DOHH2 (cell line): Measurements from ENCODE around the gene GLYATL3.

Source experiments
- H3F3A ChIP-seq: fragments of 200-600 bp; sonication (generic), shearing (Covaris generic); 2 replicates; pipeline ENCODE4 v1.6.0; 2016; ENCODE audit warnings: antibody characterized with exemption, mild to moderate bottlenecking; ENCODE audit not compliant: control insufficient read depth, insufficient read depth
- H3K27ac ChIP-seq: fragments of 200-600 bp; sonication (generic); 2 replicates; pipeline ENCODE4 v1.5.1; 2014; ENCODE audit warnings: low read depth, mild to moderate bottlenecking, low read length, moderate library complexity
- H3K27me3 ChIP-seq: fragments of 200-600 bp; sonication (generic); 2 replicates; pipeline ENCODE4 v1.6.1; 2014; ENCODE audit warnings: mild to moderate bottlenecking, low read length, mixed read lengths; ENCODE audit not compliant: control insufficient read depth
- H3K36me3 ChIP-seq: fragments of 200-600 bp; sonication (generic); 2 replicates; pipeline ENCODE4 v1.6.1; 2014; ENCODE audit warnings: mild to moderate bottlenecking, low read length, moderate library complexity, mixed read lengths; ENCODE audit not compliant: control insufficient read depth
- H3K4me1 ChIP-seq: fragments of 200-600 bp; sonication (generic); 2 replicates; pipeline ENCODE4 v1.6.1; 2014; ENCODE audit warnings: mild to moderate bottlenecking, low read length, mixed read lengths; ENCODE audit not compliant: control insufficient read depth
- H3K4me2 ChIP-seq: fragments of 200-600 bp; sonication (generic); 2 replicates; pipeline ENCODE4 v1.6.0; 2014; ENCODE audit warnings: mild to moderate bottlenecking, low read length, moderate library complexity
- H3K4me3 ChIP-seq: fragments of 200-600 bp; sonication (generic); 2 replicates; pipeline ENCODE4 v1.5.1; 2014; ENCODE audit warnings: mild to moderate bottlenecking, low read length, mixed read lengths
- H3K79me2 ChIP-seq: fragments of 200-600 bp; sonication (generic); 2 replicates; pipeline ENCODE4 v1.6.1; 2014; ENCODE audit warnings: mild to moderate bottlenecking, low read length, mixed read lengths; ENCODE audit not compliant: control insufficient read depth
- H3K9me2 ChIP-seq: fragments of 200-600 bp; sonication (generic); replicated peaks from 2 replicates; pipeline ENCODE4 v1.6.1; 2014; ENCODE audit warnings: mild to moderate bottlenecking, low read length, mixed read lengths; ENCODE audit not compliant: control insufficient read depth
- H3K9me3 ChIP-seq: fragments of 200-600 bp; sonication (generic); 2 replicates; pipeline ENCODE4 v1.6.1; 2014; ENCODE audit warnings: antibody characterized with exemption, low read length, mixed read lengths; ENCODE audit not compliant: control insufficient read depth, insufficient read depth
- H4K20me1 ChIP-seq: fragments of 200-600 bp; sonication (generic); 2 replicates; pipeline ENCODE4 v1.6.0; 2014; ENCODE audit warnings: low read depth, mild to moderate bottlenecking, antibody characterized with exemption, low read length, moderate library complexity; ENCODE audit not compliant: control insufficient read depth, insufficient read depth
- EZH2phosphoT487 ChIP-seq: fragments of 200-600 bp; sonication (generic); IDR thresholded peaks from 2 replicates; pipeline ENCODE4 v1.6.1; 2017; ENCODE audit warnings: borderline replicate concordance, mild to moderate bottlenecking, antibody characterized with exemption, low read length, moderate library complexity, mixed read lengths
- TF ChIP-seq, protein P1 (sequence below): fragments of 200-600 bp; sonication (generic); IDR thresholded peaks from one replicate; pipeline ENCODE4 v1.5.1; 2014; ENCODE audit warnings: antibody characterized with exemption, mild to moderate bottlenecking, low read depth, low read length; ENCODE audit not compliant: poor library complexity, severe bottlenecking

The GLYATL3 gene

DNA sequence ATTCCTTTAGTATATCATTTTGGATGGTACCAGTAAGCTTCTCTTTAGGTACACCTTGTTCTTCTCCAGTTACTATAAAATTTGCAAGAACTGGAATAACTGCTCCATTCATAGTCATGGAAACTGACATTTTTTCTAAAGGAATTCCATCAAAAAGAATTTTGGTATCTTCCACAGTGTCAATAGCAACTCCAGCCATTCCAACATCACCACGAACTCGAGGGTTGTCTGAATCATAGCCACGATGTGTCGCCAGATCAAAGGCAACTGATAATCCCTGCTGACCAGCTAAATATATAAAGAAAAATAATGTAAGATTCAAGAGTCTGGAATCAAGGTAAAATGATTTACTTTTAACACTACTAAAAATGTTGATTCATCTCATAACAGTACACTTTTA is 42.0 kb upstream of the GLYATL3 start:
- H3K4me1 ChIP-seq: peaks cover 17% of the 10 kb centered on the region
- no peaks in the 10 kb centered on the region for H3K27me3 ChIP-seq
- H3K36me3 ChIP-seq: peaks cover 22% of the 10 kb centered on the region
- no peaks in the 10 kb centered on the region for H4K20me1 ChIP-seq
- peaks cover 30% of the 10 kb centered on the region for H3K79me2 ChIP-seq
- H3F3A ChIP-seq: no peaks in the 10 kb centered on the region
- H3K27ac ChIP-seq: no peak overlapping the region
- H3K4me2 ChIP-seq: no peak overlapping the region
- H3K9me2 ChIP-seq: no peaks in the 10 kb centered on the region
- H3K4me3 ChIP-seq: no peak overlapping the region
- no peak for TF ChIP-seq EZH2phosphoT487
- TF ChIP-seq, protein P1, sequence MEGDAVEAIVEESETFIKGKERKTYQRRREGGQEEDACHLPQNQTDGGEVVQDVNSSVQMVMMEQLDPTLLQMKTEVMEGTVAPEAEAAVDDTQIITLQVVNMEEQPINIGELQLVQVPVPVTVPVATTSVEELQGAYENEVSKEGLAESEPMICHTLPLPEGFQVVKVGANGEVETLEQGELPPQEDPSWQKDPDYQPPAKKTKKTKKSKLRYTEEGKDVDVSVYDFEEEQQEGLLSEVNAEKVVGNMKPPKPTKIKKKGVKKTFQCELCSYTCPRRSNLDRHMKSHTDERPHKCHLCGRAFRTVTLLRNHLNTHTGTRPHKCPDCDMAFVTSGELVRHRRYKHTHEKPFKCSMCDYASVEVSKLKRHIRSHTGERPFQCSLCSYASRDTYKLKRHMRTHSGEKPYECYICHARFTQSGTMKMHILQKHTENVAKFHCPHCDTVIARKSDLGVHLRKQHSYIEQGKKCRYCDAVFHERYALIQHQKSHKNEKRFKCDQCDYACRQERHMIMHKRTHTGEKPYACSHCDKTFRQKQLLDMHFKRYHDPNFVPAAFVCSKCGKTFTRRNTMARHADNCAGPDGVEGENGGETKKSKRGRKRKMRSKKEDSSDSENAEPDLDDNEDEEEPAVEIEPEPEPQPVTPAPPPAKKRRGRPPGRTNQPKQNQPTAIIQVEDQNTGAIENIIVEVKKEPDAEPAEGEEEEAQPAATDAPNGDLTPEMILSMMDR: no peak
- H3K9me3 ChIP-seq: no peaks in the 10 kb centered on the region

DNA sequence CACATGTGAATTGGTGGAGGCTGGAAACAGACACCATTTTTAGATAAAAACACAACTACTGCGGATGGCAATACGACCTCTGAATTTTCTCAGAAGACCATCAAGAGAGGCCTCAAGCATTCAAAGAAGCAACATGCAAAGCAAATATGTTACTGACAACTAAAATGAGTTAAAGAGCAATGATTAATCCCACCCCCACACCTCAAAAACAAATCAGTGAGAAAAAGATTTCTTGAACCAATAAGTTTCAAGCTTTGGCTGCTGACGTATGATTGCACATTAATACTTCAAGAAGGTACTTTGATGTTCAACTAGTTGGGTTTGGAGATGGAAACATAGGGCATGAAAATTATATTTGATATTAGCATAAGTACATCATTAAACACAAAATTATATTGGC is 37.7 kb upstream of the GLYATL3 start:
- H3K27me3 ChIP-seq: no peaks in the 10 kb centered on the region
- no peaks in the 10 kb centered on the region for H3K9me3 ChIP-seq
- H3F3A ChIP-seq: no peaks in the 10 kb centered on the region
- no peak overlapping the region for H3K27ac ChIP-seq
- TF ChIP-seq, protein P1: no peak
- no peak for TF ChIP-seq EZH2phosphoT487
- H3K4me2 ChIP-seq: peak overlapping the region; percentile 87
- H3K36me3 ChIP-seq: peaks cover 37% of the 10 kb centered on the region
- no peaks in the 10 kb centered on the region for H3K9me2 ChIP-seq
- no peaks in the 10 kb centered on the region for H4K20me1 ChIP-seq
- H3K4me1 ChIP-seq: peaks cover 38% of the 10 kb centered on the region
- H3K4me3 ChIP-seq: peak overlapping the region; percentile 99
- peaks cover 72% of the 10 kb centered on the region for H3K79me2 ChIP-seq

DNA sequence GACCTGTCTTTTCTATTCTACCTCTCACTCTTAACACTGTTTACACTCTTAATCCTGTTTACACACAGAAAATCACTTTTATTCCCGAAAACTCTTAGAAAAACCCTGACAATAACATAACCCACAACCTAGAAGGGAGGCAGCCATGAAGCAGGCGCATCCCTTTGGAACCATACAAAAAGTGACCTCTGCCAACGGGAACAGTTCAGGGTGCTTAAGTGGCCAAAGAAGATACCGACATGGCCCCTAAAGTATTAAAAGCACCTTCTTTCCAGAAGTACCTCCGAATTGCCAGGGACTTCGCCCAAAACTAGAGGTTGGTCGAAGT is 37.2 kb upstream of the GLYATL3 start:
- peaks cover 77% of the 10 kb centered on the region for H3K79me2 ChIP-seq
- no peaks in the 10 kb centered on the region for H3K9me3 ChIP-seq
- H3K4me2 ChIP-seq: peak overlapping the region; percentile 87
- no peaks in the 10 kb centered on the region for H3K9me2 ChIP-seq
- H3F3A ChIP-seq: no peaks in the 10 kb centered on the region
- peaks cover 38% of the 10 kb centered on the region for H3K4me1 ChIP-seq
- H3K27me3 ChIP-seq: no peaks in the 10 kb centered on the region
- H3K36me3 ChIP-seq: peaks cover 38% of the 10 kb centered on the region
- H4K20me1 ChIP-seq: no peaks in the 10 kb centered on the region
- TF ChIP-seq, protein P1: no peak
- peak overlapping the region; percentile 22; the same call in 1 of the 2 replicates for H3K27ac ChIP-seq
- peak overlapping the region; percentile 99 for H3K4me3 ChIP-seq
